ENCODE data around the gene CTNND2. TPM values are rescaled to one million over a fixed set of nuclear protein-coding genes. Genes with fewer than 3 reads are reported as not detected.

The CTNND2 gene
- total RNA-seq, 1 donor from 2014 or later = 6.9 TPM

DNA sequence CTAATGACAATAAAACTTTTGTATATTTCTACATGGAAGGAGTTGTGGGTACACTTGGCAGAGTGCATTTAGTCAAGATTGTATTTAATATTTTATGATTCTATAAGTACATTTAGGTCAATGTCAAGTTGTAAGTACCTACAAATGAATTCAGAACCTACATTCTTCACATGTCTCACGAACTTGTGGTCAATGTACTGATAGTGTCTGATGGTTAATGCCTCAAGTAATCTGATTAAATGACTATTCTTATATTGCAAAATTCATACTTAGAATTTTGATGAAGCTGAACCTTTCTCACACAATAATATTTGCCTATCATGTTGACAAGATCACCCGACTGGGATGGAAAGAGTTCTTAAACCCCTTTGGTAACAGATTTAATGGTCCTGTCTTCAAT lies 444.5 kb downstream of the CTNND2 start:
- no peak overlapping the region for H3K27ac ChIP-seq
- no peaks in the 10 kb centered on the region for H3K27me3 ChIP-seq
- H3K9me3 ChIP-seq = no peaks in the 10 kb centered on the region
- no peaks in the 10 kb centered on the region for H3K4me1 ChIP-seq
- H3K36me3 ChIP-seq = no peaks in the 10 kb centered on the region
- no peak for ATAC-seq
- no peak for TF ChIP-seq CTCF (IDR thresholded peaks at IDR 0.05)
- DNase-seq = no peak
- H3K4me3 ChIP-seq = no peak overlapping the region
- intact Hi-C loops (cut with DNase I) = no loop called here

GRCh38 chr5:11455505-11455904 lies 448.7 kb downstream of the CTNND2 start:
- Histone ChIP-seq H3K9me3 (no peaks in the 10 kb centered on the region), H3K36me3 (no peaks in the 10 kb centered on the region), H3K27ac (no peak overlapping the region), H3K4me3 (no peak overlapping the region), H3K4me1 (no peaks in the 10 kb centered on the region), H3K27me3 (no peaks in the 10 kb centered on the region)
- intact Hi-C loops (cut with DNase I) = no loop called here
- TF ChIP-seq CTCF (IDR thresholded peaks at IDR 0.05) = no peak
- no peak for ATAC-seq
- no peak for DNase-seq

GRCh38 chr5:11452852-11453251 lies 451.4 kb downstream of the CTNND2 start:
- H3K27ac ChIP-seq = no peak overlapping the region
- no peak for ATAC-seq

GRCh38 chr5:11449966-11450365 lies 454.3 kb downstream of the CTNND2 start:
- no peaks in the 10 kb centered on the region for H3K36me3 ChIP-seq
- no peak for DNase-seq
- H3K27ac ChIP-seq = no peak overlapping the region
- no peaks in the 10 kb centered on the region for H3K27me3 ChIP-seq
- H3K9me3 ChIP-seq = no peaks in the 10 kb centered on the region
- intact Hi-C loops (cut with DNase I) = no loop called here
- no peaks in the 10 kb centered on the region for H3K4me1 ChIP-seq
- ATAC-seq = no peak
- no peak overlapping the region for H3K4me3 ChIP-seq
- TF ChIP-seq CTCF (IDR thresholded peaks at IDR 0.05) = no peak

More at GRCh38 chr5:11452852-11453251, 451.4 kb downstream of the CTNND2 start:
- DNase-seq = no peak
- no peak overlapping the region for H3K4me3 ChIP-seq
- no peaks in the 10 kb centered on the region for H3K36me3 ChIP-seq
- H3K4me1 ChIP-seq = no peaks in the 10 kb centered on the region
- no peaks in the 10 kb centered on the region for H3K27me3 ChIP-seq
- intact Hi-C loops (cut with DNase I) = no loop called here
- no peaks in the 10 kb centered on the region for H3K9me3 ChIP-seq
- TF ChIP-seq CTCF (IDR thresholded peaks at IDR 0.05) = no peak

DNA sequence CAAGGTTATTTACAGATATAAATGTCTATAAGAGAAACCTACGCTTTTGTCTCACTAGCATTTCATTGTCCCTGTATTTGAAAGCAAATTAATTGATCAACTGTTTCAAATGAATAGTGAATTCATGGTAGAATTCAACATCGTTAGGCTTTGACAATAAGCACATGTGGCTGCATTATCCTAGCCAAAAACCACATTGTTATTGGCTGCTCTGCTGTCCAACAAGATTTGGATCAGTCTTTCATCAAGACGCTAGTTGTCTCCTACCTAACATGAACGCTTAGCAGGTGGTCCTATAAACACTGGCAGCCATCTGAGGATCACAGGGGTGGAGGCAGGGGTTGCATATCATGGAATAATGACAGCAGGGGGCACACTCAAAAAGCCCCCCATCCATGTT lies 455.0 kb downstream of the CTNND2 start:
- no peak for TF ChIP-seq CTCF (IDR thresholded peaks at IDR 0.05)
- no peak for DNase-seq
- Histone ChIP-seq H3K4me3 (no peak overlapping the region), H3K27ac (no peak overlapping the region), H3K4me1 (no peaks in the 10 kb centered on the region), H3K27me3 (no peaks in the 10 kb centered on the region), H3K9me3 (no peaks in the 10 kb centered on the region), H3K36me3 (no peaks in the 10 kb centered on the region)
- intact Hi-C loops (cut with DNase I) = no loop called here
- ATAC-seq = no peak

GRCh38 chr5:11443831-11444230 lies 460.4 kb downstream of the CTNND2 start:
- intact Hi-C loops (cut with DNase I) = no loop called here
- Histone ChIP-seq H3K27ac (no peak overlapping the region), H3K4me3 (no peak overlapping the region), H3K27me3 (no peaks in the 10 kb centered on the region), H3K36me3 (no peaks in the 10 kb centered on the region), H3K4me1 (no peaks in the 10 kb centered on the region), H3K9me3 (no peaks in the 10 kb centered on the region)
- DNase-seq = no peak
- no peak for TF ChIP-seq CTCF (IDR thresholded peaks at IDR 0.05)
- no peak for ATAC-seq
